K562 (cell line): ENCODE results near the gene FAF2. TPM values are rescaled to one million over a fixed set of nuclear protein-coding genes. Genes with fewer than 3 reads are reported as not detected.

Source experiments
- ATAC-seq: fragments of 200-7000 bp; cut with Tn5 transposase; 3 replicates; pipeline ENCODE4 v1.9.1; 2020; ENCODE audit warnings: moderate library complexity
- BruUV-seq: library from RNA; stranded (reverse); fragments of 400-500 nt; replicated peaks from 2 replicates; lab custom pipeline; 2021; lab: Mats Ljungman, UMichigan
- CTCF ChIA-PET: fragments of 300-600 bp; formaldehyde crosslinking; extraction: SDS; loops from one replicate; lab custom pipeline; 2021; ENCODE audit warnings: low intra/inter-chr PET ratio; lab: Yijun Ruan, JAX
- POLR2A ChIA-PET: fragments of 300-600, 350-650 bp; sonication (Branson Sonifier 250); formaldehyde crosslinking; extraction: SDS; loops from one replicate; lab custom pipeline; 2021; ENCODE audit warnings: antibody characterized with exemption, inconsistent platforms; lab: Yijun Ruan, JAX
- DNase-seq, 4 experiments: peaks; one replicate each; pipeline versions ENCODE4 v3.0.0 to v3.0.0-alpha.2; 2011 to 2018; ENCODE audit warnings: low spot score in 3 of 4, mixed read lengths in 3 of 4; ENCODE audit errors: extremely low read depth in 1 of 4
- FAIRE-seq: peaks from 2 replicates; lab custom pipeline; 2011; peaks lifted over from hg19 to GRCh38; lab: Jason Lieb, UNC
- H2AFZ ChIP-seq: 2 replicates; pipeline ENCODE4 v1.6.0; 2011; ENCODE audit warnings: low read depth, low read length, control low read depth, inconsistent platforms
- H3K27ac ChIP-seq: fragments of 200-600 bp; 3 replicates; pipeline ENCODE4 v1.8.0; 2011; ENCODE audit warnings: low read depth, mild to moderate bottlenecking, control low read depth, inconsistent platforms, low read length, moderate library complexity, mixed read lengths; ENCODE audit errors: extremely low read depth
- H3K27me3 ChIP-seq, 2 experiments: fragments of 300-600 bp in 1 of 2; 2 replicates in 1 of 2; 3 replicates in 1 of 2; pipeline versions ENCODE4 v1.6.0 to v1.8.0; 2011; ENCODE audit warnings: inconsistent platforms in 2 of 2, low read length in 2 of 2, mild to moderate bottlenecking in 1 of 2, mixed read lengths in 1 of 2, moderate library complexity in 1 of 2; ENCODE audit not compliant: control insufficient read depth in 2 of 2, insufficient read depth in 2 of 2
- H3K36me3 ChIP-seq: fragments of 300-600 bp; 3 replicates; pipeline ENCODE4 v1.8.0; 2011; ENCODE audit warnings: mild to moderate bottlenecking, low read length, inconsistent platforms; ENCODE audit not compliant: control insufficient read depth, insufficient read depth
- H3K4me1 ChIP-seq, 2 experiments: fragments of 200-600 bp in 1 of 2; replicated peaks in 1 of 2; 2 replicates in 1 of 2; 3 replicates in 1 of 2; pipeline versions ENCODE4 v1.5.1 to v1.8.0; 2011; ENCODE audit warnings: inconsistent platforms in 2 of 2, low read length in 2 of 2, mild to moderate bottlenecking in 1 of 2, mixed read lengths in 1 of 2, moderate library complexity in 1 of 2; ENCODE audit not compliant: control insufficient read depth in 2 of 2, insufficient read depth in 2 of 2
- H3K4me2 ChIP-seq: 2 replicates; pipeline ENCODE4 v1.6.1; 2011; ENCODE audit warnings: low read length, control low read depth, inconsistent platforms, mixed read lengths; ENCODE audit not compliant: insufficient read depth
- H3K4me3 ChIP-seq: fragments of 200-600 bp; sonication (generic), shearing (Covaris generic); 2 replicates; pipeline ENCODE4 v1.5.1; 2016; ENCODE audit warnings: control low read depth, inconsistent platforms
- H3K79me2 ChIP-seq: fragments of 200-600 bp; 3 replicates; pipeline ENCODE4 v1.8.0; 2011; ENCODE audit warnings: low read length, inconsistent platforms; ENCODE audit not compliant: control insufficient read depth, insufficient read depth
- H3K9ac ChIP-seq, 2 experiments: 2 replicates each; pipeline versions ENCODE4 v1.6.0 to v1.6.1; 2011; ENCODE audit warnings: low read depth in 2 of 2, low read length in 2 of 2, control low read depth in 1 of 2, inconsistent platforms in 1 of 2, mild to moderate bottlenecking in 1 of 2, mixed read lengths in 1 of 2; ENCODE audit not compliant: insufficient read depth in 1 of 2
- H3K9me1 ChIP-seq: one replicate; pipeline ENCODE4 v1.6.0; 2011; ENCODE audit warnings: inconsistent platforms, mild to moderate bottlenecking, low read length, moderate library complexity; ENCODE audit not compliant: control insufficient read depth, insufficient read depth
- H3K9me3 ChIP-seq: replicated peaks from 2 replicates; pipeline ENCODE4 v1.5.1; 2011; ENCODE audit warnings: low read depth, low read length, inconsistent platforms; ENCODE audit not compliant: control insufficient read depth, insufficient read depth
- H4K20me1 ChIP-seq: replicated peaks from 2 replicates; pipeline ENCODE4 v1.6.1; 2011; ENCODE audit warnings: low read length, inconsistent platforms, mixed read lengths; ENCODE audit not compliant: control insufficient read depth, insufficient read depth
- ELF4 ChIP-seq: fragments of 450-650 bp; formaldehyde crosslinking; IDR thresholded peaks from 2 replicates; pipeline ENCODE4 v1.4.0; 2022; ENCODE audit warnings: missing genetic modification characterization
- HMGXB4 ChIP-seq: sonication (generic); formaldehyde crosslinking; IDR thresholded peaks from 2 replicates; pipeline ENCODE4 v1.8.1; 2023; ENCODE audit warnings: mild to moderate bottlenecking, missing genetic modification reagents
- MCM7 ChIP-seq, 2 experiments: fragments of 450-650 bp; IDR thresholded peaks; 2 replicates each; pipeline ENCODE4 v1.6.1; 2016 to 2018
- MECOM ChIP-seq: fragments of 250-450 bp; sonication (Bioruptor Pico); IDR thresholded peaks from 2 replicates; pipeline ENCODE4 v1.8.0; 2022; ENCODE audit warnings: inconsistent platforms
- NCOR1 ChIP-seq: fragments of 450-650 bp; IDR thresholded peaks from 2 replicates; pipeline ENCODE4 v1.6.1; 2016; ENCODE audit warnings: mild to moderate bottlenecking, moderate library complexity
- PML ChIP-seq: IDR thresholded peaks from 2 replicates; pipeline ENCODE4 v1.6.1; 2012; ENCODE audit warnings: low read length, inconsistent platforms
- RB1 ChIP-seq: fragments of 450-650 bp; IDR thresholded peaks from 2 replicates; pipeline ENCODE4 v1.6.1; 2017; ENCODE audit warnings: low read depth, mild to moderate bottlenecking
- RBM15 ChIP-seq: fragments of 200-400 bp; formaldehyde crosslinking; IDR thresholded peaks from 2 replicates; pipeline ENCODE4 v1.6.1; 2018; ENCODE audit warnings: mild to moderate bottlenecking, low read length, moderate library complexity; ENCODE audit not compliant: insufficient read depth
- RUNX1 ChIP-seq: sonication (generic); IDR thresholded peaks from 2 replicates; pipeline ENCODE4 v1.6.1; 2016; ENCODE audit warnings: antibody characterized with exemption, low read depth
- STAT6 ChIP-seq: sonication (generic); formaldehyde crosslinking; IDR thresholded peaks from 2 replicates; pipeline ENCODE4 v1.8.1; 2023; ENCODE audit warnings: mild to moderate bottlenecking, missing genetic modification reagents
- TCF7L2 ChIP-seq: fragments of 150-350 bp; IDR thresholded peaks from 2 replicates; pipeline ENCODE4 v1.6.1; 2016; ENCODE audit warnings: low read depth, mild to moderate bottlenecking, low read length, moderate library complexity
- TSC22D4 ChIP-seq: fragments of 450-650 bp; IDR thresholded peaks from 2 replicates; pipeline ENCODE4 v1.6.1; 2016; ENCODE audit warnings: missing genetic modification characterization, missing biosample characterization, control low read depth
- ZC3H4 ChIP-seq: sonication (generic); formaldehyde crosslinking; IDR thresholded peaks from 2 replicates; pipeline ENCODE4 v1.9.0; 2021; ENCODE audit warnings: missing genetic modification reagents, borderline replicate concordance
- ZNF140 ChIP-seq: fragments of 250-450 bp; sonication (Bioruptor Pico); IDR thresholded peaks from 2 replicates; pipeline ENCODE4 v1.8.0; 2021; ENCODE audit warnings: moderate library complexity, mild to moderate bottlenecking, inconsistent platforms
- ZNF311 ChIP-seq: fragments of 250-450 bp; sonication (Bioruptor Pico); IDR thresholded peaks from 2 replicates; pipeline ENCODE4 v1.4.0; 2020; ENCODE audit warnings: mild to moderate bottlenecking, moderate library complexity
- ZNF41 ChIP-seq: fragments of 250-450 bp; sonication (Bioruptor Pico); conservative IDR thresholded peaks from 2 replicates; pipeline ENCODE4 v1.4.0; 2020; ENCODE audit warnings: mild to moderate bottlenecking
- WGBS: fragments of 100-300 bp; shearing (Covaris generic); methylation state at CpG from one replicate; pipeline ENCODE4 v1.1.6; 2016; ENCODE audit warnings: low coverage, mixed read lengths; ENCODE audit not compliant: insufficient coverage; ENCODE audit errors: missing lambda C conversion rate; 5-methylcytosine and 5-hydroxymethylcytosine counted together
- in situ Hi-C: fragments of 300-500 bp; cut with MboI; formaldehyde crosslinking; loops from 4 replicates; pipeline ENCODE4 v1.15.0; 2018; ENCODE audit warnings: inconsistent platforms, mixed read lengths
- intact Hi-C: fragments of 100-400 bp; cut with micrococcal nuclease; formaldehyde crosslinking; loops from 2 replicates; pipeline ENCODE4 v1.14.2; 2022
- polyA plus RNA-seq, 8 experiments: library from polyadenylated mRNA; depleted of rRNA in 4 of 8; stranded (reverse) in 5 of 8; unstranded in 3 of 8; fragments of >200 nt; fragmentation: Nextera tagmentation in 2 of 8; fragmentation: Illumina TruSeq in 1 of 8; extraction: Ambion mirVana in 2 of 8; extraction: Trizol in 1 of 8; gene quantifications; 2 replicates each; pipeline versions ENCODE4 v1.2.1 to v1.2.3, GENCODE V29; 2011 to 2014; ENCODE audit warnings: inconsistent platforms in 1 of 8, missing spikeins in 1 of 8
- total RNA-seq, 7 experiments: library from RNA; depleted of rRNA in 6 of 7; stranded (reverse); fragments of >200 nt in 6 of 7; fragmentation: Illumina TruSeq in 2 of 7; extraction: Trizol in 2 of 7; gene quantifications; 2 replicates each; pipeline versions ENCODE4 v1.2.1 to v1.2.3, GENCODE V29; 2011 to 2021; ENCODE audit warnings: low replicate concordance in 1 of 7
- TF ChIP-seq, protein P1 (sequence below): sonication (generic); IDR thresholded peaks from 2 replicates; pipeline ENCODE4 v1.6.1; 2016

The FAF2 gene
- total and polyA plus RNA-seq, 9 of the 15 experiments (the other 6 are each of a cell fraction or from before 2014, with no cell fraction given) = 25.0 to 44.6 (median 36.1) TPM

DNA sequence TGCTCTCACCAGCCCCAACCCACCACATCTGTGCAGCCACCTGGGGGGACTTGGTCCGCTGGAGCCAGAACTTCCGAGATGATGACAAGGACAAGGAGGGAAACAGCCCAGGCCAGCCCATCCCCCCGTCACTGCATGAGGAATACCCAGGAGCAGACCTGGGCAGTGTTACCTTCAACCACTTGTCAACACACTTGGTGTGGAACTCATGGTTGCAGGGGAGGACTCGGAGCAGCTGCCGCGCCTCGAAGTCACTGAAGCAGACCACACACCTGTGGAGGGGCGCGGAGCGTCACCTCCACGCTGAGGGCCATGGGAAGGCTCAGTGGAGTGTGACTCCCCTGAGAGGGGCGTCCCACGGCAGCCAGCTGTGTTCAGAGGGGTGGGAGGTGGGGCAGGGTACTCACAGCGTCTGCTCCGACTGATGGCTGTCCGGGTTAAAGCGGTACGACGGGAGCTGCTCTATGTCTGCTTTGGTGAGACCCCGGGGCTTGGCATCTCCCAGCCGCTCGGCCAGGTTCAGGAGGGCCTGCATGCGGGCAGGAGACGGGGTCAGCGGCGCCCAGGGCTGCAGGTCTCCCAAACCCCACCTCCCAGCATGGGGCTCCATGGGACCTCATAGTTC is 81.0 kb downstream of the FAF2 start:
- no peak overlapping the region for H3K4me3 ChIP-seq
- no peak overlapping the region for H3K4me2 ChIP-seq
- in situ Hi-C loops = no loop called here

More for the DNA sequence above, 81.0 kb downstream of the FAF2 start:
- Histone ChIP-seq H3K9me1 (peaks cover 4% of the 10 kb centered on the region), H4K20me1 (peaks cover 16% of the 10 kb centered on the region; the same call in 1 of the 2 replicates), H3K9me3 (no peaks in the 10 kb centered on the region), H3K27ac (no peak overlapping the region), H3K9ac (no peak overlapping the region), H3K27me3 (no peaks in the 10 kb centered on the region), H3K4me1 (peaks cover 12 to 47% of the 10 kb centered on the region in 2 experiments), H3K79me2 (peaks cover 17% of the 10 kb centered on the region), H2AFZ (no peak overlapping the region), H3K36me3 (peaks cover 64% of the 10 kb centered on the region; the same call in 2 of the 3 replicates)
- FAIRE-seq = no peak
- ChIA-PET POLR2A (interaction anchor here (0.9 to 2.0 kb wide), 2 partner anchors 8 to 11 kb away, joined by 3 to 6 read pairs; partner anchors contain the start of gene RNF44), CTCF (no interaction called here)
- 94% methylated on average over 21 of the region's 26 CpGs for WGBS
- TF ChIP-seq ZNF41 (CRISPR knock-in tag) = no peak
- TF ChIP-seq MECOM (CRISPR knock-in tag) = no peak
- TF ChIP-seq PML = no peak
- TF ChIP-seq ZC3H4 = no peak
- TF ChIP-seq MCM7 (IDR thresholded peaks at IDR 0.05) = no peak
- TF ChIP-seq, protein P1, sequence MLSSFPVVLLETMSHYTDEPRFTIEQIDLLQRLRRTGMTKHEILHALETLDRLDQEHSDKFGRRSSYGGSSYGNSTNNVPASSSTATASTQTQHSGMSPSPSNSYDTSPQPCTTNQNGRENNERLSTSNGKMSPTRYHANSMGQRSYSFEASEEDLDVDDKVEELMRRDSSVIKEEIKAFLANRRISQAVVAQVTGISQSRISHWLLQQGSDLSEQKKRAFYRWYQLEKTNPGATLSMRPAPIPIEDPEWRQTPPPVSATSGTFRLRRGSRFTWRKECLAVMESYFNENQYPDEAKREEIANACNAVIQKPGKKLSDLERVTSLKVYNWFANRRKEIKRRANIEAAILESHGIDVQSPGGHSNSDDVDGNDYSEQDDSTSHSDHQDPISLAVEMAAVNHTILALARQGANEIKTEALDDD = no peak
- no peak for TF ChIP-seq ELF4 (CRISPR knock-in tag)
- TF ChIP-seq TSC22D4 = no peak
- TF ChIP-seq RB1 = no peak
- no peak for TF ChIP-seq TCF7L2
- TF ChIP-seq RUNX1 = no peak
- no peak for TF ChIP-seq ZNF140 (CRISPR knock-in tag)
- TF ChIP-seq HMGXB4 = no peak
- no peak for TF ChIP-seq NCOR1
- TF ChIP-seq RBM15 = no peak
- no peak for TF ChIP-seq STAT6 (CRISPR knock-in tag)
- no peak for TF ChIP-seq ZNF311 (CRISPR knock-in tag)
- no peak for ATAC-seq
- no peak for DNase-seq
- intact Hi-C loops = no loop called here
- no TSS peak for BruUV-seq
